A549 (cell line): Measurements from ENCODE around the gene ZSCAN20. TPM values are rescaled to one million over a fixed set of nuclear protein-coding genes. Genes with fewer than 3 reads are reported as not detected.

Experiments
- ATAC-seq, 2 experiments: fragments of 200-7000 bp in 1 of 2; fragments of >200 bp in 1 of 2; cut with Nextera tagmentation in 1 of 2; cut with Tn5 transposase in 1 of 2; 3 replicates each; pipeline versions ENCODE4 v1.8.0 to v1.9.1; 2018 to 2020; ENCODE audit warnings: mild to moderate bottlenecking in 1 of 2, moderate library complexity in 1 of 2
- CTCF ChIA-PET: fragments of 300-600 bp; sonication (Branson Sonifier 250); formaldehyde crosslinking; extraction: SDS; loops from one replicate; lab custom pipeline; 2021; ENCODE audit warnings: antibody characterized with exemption, inconsistent platforms; lab: Yijun Ruan, JAX
- POLR2A ChIA-PET: fragments of 350-600 bp; formaldehyde crosslinking; extraction: SDS; loops from one replicate; lab custom pipeline; 2021; ENCODE audit warnings: antibody characterized with exemption, inconsistent platforms; lab: Yijun Ruan, JAX
- DNase-seq, 2 experiments: peaks; one replicate each; pipeline versions ENCODE4 v3.0.0 to v3.0.0-alpha.2; 2011 to 2016; ENCODE audit warnings: low read depth in 1 of 2, low spot score in 1 of 2
- FAIRE-seq: peaks from 2 replicates; lab custom pipeline; 2011; peaks lifted over from hg19 to GRCh38; lab: Jason Lieb, UNC
- H3K27ac ChIP-seq, 2 experiments: fragments of >200 bp; sonication (Bioruptor Twin); formaldehyde crosslinking; 3 replicates each; pipeline ENCODE4 v1.5.1; 2016 to 2017
- H3K4me1 ChIP-seq: fragments of >200 bp; sonication (Bioruptor Twin); formaldehyde crosslinking; 3 replicates; pipeline ENCODE4 v1.6.1; 2016
- H3K4me2 ChIP-seq: fragments of >200 bp; sonication (Bioruptor Twin); formaldehyde crosslinking; 3 replicates; pipeline ENCODE4 v1.6.1; 2016
- H3K4me3 ChIP-seq: fragments of >200 bp; sonication (Bioruptor Twin); formaldehyde crosslinking; 3 replicates; pipeline ENCODE4 v1.5.1; 2016
- H3K9me3 ChIP-seq: fragments of >200 bp; sonication (Bioruptor Twin); formaldehyde crosslinking; 3 replicates; pipeline ENCODE4 v1.6.1; 2016
- BHLHE40 ChIP-seq: IDR thresholded peaks from 2 replicates; pipeline ENCODE4 v1.6.1; 2012; ENCODE audit warnings: low read depth, low read length, inconsistent platforms
- CBX2 ChIP-seq: fragments of 200-600 bp; sonication (generic); IDR thresholded peaks from 2 replicates; pipeline ENCODE4 v1.6.1; 2016; ENCODE audit warnings: low read depth, mild to moderate bottlenecking, borderline replicate concordance
- CBX8 ChIP-seq: fragments of 200-600 bp; sonication (generic); IDR thresholded peaks from 2 replicates; pipeline ENCODE4 v1.6.1; 2016
- CEBPB ChIP-seq, 2 experiments: fragments of >200 bp in 1 of 2; sonication (Bioruptor Twin) in 1 of 2; formaldehyde crosslinking in 1 of 2; IDR thresholded peaks; 2 replicates each; pipeline ENCODE4 v1.6.1; 2012 to 2016
- CHD2 ChIP-seq: fragments of 150-350 bp; IDR thresholded peaks from 2 replicates; pipeline ENCODE4 v1.6.1; 2014; ENCODE audit warnings: low read length; ENCODE audit not compliant: partially characterized antibody
- EHF ChIP-seq: fragments of 250-450 bp; sonication (Bioruptor Pico); IDR thresholded peaks from 2 replicates; pipeline ENCODE4 v1.5.0; 2020; ENCODE audit warnings: mild to moderate bottlenecking
- EP300 ChIP-seq, 2 experiments: fragments of >200 bp; sonication (Bioruptor Twin); formaldehyde crosslinking; IDR thresholded peaks; 2 replicates in 1 of 2; 3 replicates in 1 of 2; pipeline ENCODE4 v1.6.1; 2016 to 2017
- FOSL2 ChIP-seq, 2 experiments: fragments of 450-650 bp in 1 of 2; fragments of >200 bp in 1 of 2; sonication (Bioruptor Twin) in 1 of 2; formaldehyde crosslinking; IDR thresholded peaks; 2 replicates each; pipeline versions ENCODE4 v1.5.0 to v1.6.1; 2016 to 2020; ENCODE audit warnings: mild to moderate bottlenecking in 1 of 2, moderate library complexity in 1 of 2
- FOXS1 ChIP-seq: fragments of 250-450 bp; sonication (Bioruptor Pico); IDR thresholded peaks from 2 replicates; pipeline ENCODE4 v1.5.0; 2020; ENCODE audit warnings: mild to moderate bottlenecking, moderate library complexity
- HDAC2 ChIP-seq: fragments of 200-600 bp; sonication (generic); IDR thresholded peaks from 2 replicates; pipeline ENCODE4 v1.6.1; 2016
- HOXA7 ChIP-seq: fragments of 250-450 bp; sonication (Bioruptor Pico); IDR thresholded peaks from 2 replicates; pipeline ENCODE4 v1.5.0; 2020; ENCODE audit warnings: mild to moderate bottlenecking, moderate library complexity
- JUNB ChIP-seq: fragments of >200 bp; sonication (Bioruptor Twin); formaldehyde crosslinking; IDR thresholded peaks from 2 replicates; pipeline ENCODE4 v1.6.1; 2016
- KDM1A ChIP-seq: fragments of 200-600 bp; sonication (generic); IDR thresholded peaks from 2 replicates; pipeline ENCODE4 v1.6.1; 2016; ENCODE audit warnings: low read depth, mild to moderate bottlenecking
- MAFK ChIP-seq: fragments of 450-650 bp; IDR thresholded peaks from 2 replicates; pipeline ENCODE4 v1.6.1; 2014; ENCODE audit not compliant: partially characterized antibody
- MAZ ChIP-seq: fragments of 150-350 bp; IDR thresholded peaks from 2 replicates; pipeline ENCODE4 v1.6.1; 2014; ENCODE audit warnings: antibody characterized with exemption, low read depth, low read length, borderline replicate concordance
- NFE2L2 ChIP-seq: fragments of 150-350 bp; conservative IDR thresholded peaks from 2 replicates; pipeline ENCODE4 v1.6.1; 2014; ENCODE audit warnings: low read length
- NPAS2 ChIP-seq: fragments of 250-450 bp; sonication (Bioruptor Pico); IDR thresholded peaks from 2 replicates; pipeline ENCODE4 v1.8.0; 2022; ENCODE audit warnings: mild to moderate bottlenecking, moderate library complexity, borderline replicate concordance
- NR3C1 ChIP-seq: fragments of >200 bp; sonication (Bioruptor Twin); formaldehyde crosslinking; IDR thresholded peaks from 3 replicates; pipeline ENCODE4 v1.6.1; 2017
- PHF8 ChIP-seq: fragments of 200-600 bp; sonication (generic); IDR thresholded peaks from 2 replicates; pipeline ENCODE4 v1.6.1; 2016; ENCODE audit warnings: low read depth, mild to moderate bottlenecking, antibody characterized with exemption, moderate library complexity, borderline replicate concordance
- POLR2A ChIP-seq: IDR thresholded peaks from 2 replicates; pipeline ENCODE4 v1.6.1; 2012; ENCODE audit warnings: mild to moderate bottlenecking, low read length
- RAD21 ChIP-seq, 2 experiments: fragments of >200 bp in 1 of 2; sonication (Bioruptor Twin) in 1 of 2; formaldehyde crosslinking in 1 of 2; IDR thresholded peaks in 1 of 2; conservative IDR thresholded peaks in 1 of 2; 2 replicates in 1 of 2; 3 replicates in 1 of 2; pipeline ENCODE4 v1.6.1; 2012 to 2018; ENCODE audit warnings: inconsistent platforms in 1 of 2
- RCOR1 ChIP-seq: fragments of 150-350 bp; IDR thresholded peaks from 2 replicates; pipeline ENCODE4 v1.6.1; 2014; ENCODE audit warnings: antibody characterized with exemption, low read length, low read depth
- TP53 ChIP-seq: fragments of 250-450 bp; sonication (Bioruptor Pico); IDR thresholded peaks from 2 replicates; pipeline ENCODE4 v1.5.0; 2021; ENCODE audit warnings: mild to moderate bottlenecking, moderate library complexity
- ZC3H11A ChIP-seq: fragments of 450-650 bp; IDR thresholded peaks from 2 replicates; pipeline ENCODE4 v1.6.1; 2014; ENCODE audit warnings: antibody characterized with exemption, mild to moderate bottlenecking
- ZNF302 ChIP-seq: fragments of 250-450 bp; sonication (Bioruptor Pico); IDR thresholded peaks from 2 replicates; pipeline ENCODE4 v1.9.0; 2021; ENCODE audit warnings: inconsistent platforms, mild to moderate bottlenecking, moderate library complexity
- whole genome bisulfite sequencing: methylation state at CpG from one replicate; pipeline ENCODE4 v1.1.6; 2017; ENCODE audit errors: missing lambda C conversion rate; 5-methylcytosine and 5-hydroxymethylcytosine counted together
- polyA plus RNA-seq, 4 experiments: library from polyadenylated mRNA; depleted of rRNA in 3 of 4; stranded (reverse); fragments of >200 nt; fragmentation: RNase III in 1 of 4; extraction: RNeasy Plus Mini Kit Qiagen cat#74134 plus additional on column Dnase treatment in 1 of 4; gene quantifications; 2 replicates in 3 of 4; 3 replicates in 1 of 4; pipeline ENCODE4 v1.2.3, GENCODE V29; 2011 to 2017
- TF ChIP-seq, protein P1 (sequence below): fragments of >200 bp; sonication (Bioruptor Twin); formaldehyde crosslinking; IDR thresholded peaks from 3 replicates; pipeline ENCODE4 v1.6.1; 2016
- TF ChIP-seq, protein P2 (sequence below): fragments of 450-650 bp; IDR thresholded peaks from 2 replicates; pipeline ENCODE4 v1.6.1; 2014; ENCODE audit warnings: antibody characterized with exemption

The ZSCAN20 gene
- polyA plus RNA-seq, 2 of the 4 experiments (the other 2 are of a cell fraction): 1.3 to 1.9 TPM

GRCh38 chr1:33517596-33518250 lies 45.3 kb downstream of the ZSCAN20 start:
- TF ChIP-seq NR3C1 (no peak), NPAS2 (CRISPR knock-in tag) (no peak), CHD2 (no peak), HDAC2 (no peak), HOXA7 (CRISPR knock-in tag) (no peak), POLR2A (no peak), RAD21 (conservative IDR thresholded peaks at IDR 0.05 in 1 of 2, IDR thresholded peaks at IDR 0.05 in 1 of 2) (no peak)
- TF ChIP-seq, all 56 proteins: peak for 0
- FAIRE-seq: no peak
- H3K4me3 ChIP-seq: no peak overlapping the region
- no peaks in the 10 kb centered on the region for H3K9me3 ChIP-seq
- POLR2A ChIA-PET: no interaction called here
- no peak for DNase-seq
- ATAC-seq: no peak
- H3K4me2 ChIP-seq: no peak overlapping the region
- CTCF ChIA-PET: interaction anchor here (1.5 kb wide), 1 partner anchor 116 kb away, joined by 3 read pairs; no protein-coding TSS in a partner anchor
- H3K4me1 ChIP-seq: no peaks in the 10 kb centered on the region
- no peak overlapping the region for H3K27ac ChIP-seq
- 29% methylated on average over 4 of the region's 12 CpGs for WGBS

DNA sequence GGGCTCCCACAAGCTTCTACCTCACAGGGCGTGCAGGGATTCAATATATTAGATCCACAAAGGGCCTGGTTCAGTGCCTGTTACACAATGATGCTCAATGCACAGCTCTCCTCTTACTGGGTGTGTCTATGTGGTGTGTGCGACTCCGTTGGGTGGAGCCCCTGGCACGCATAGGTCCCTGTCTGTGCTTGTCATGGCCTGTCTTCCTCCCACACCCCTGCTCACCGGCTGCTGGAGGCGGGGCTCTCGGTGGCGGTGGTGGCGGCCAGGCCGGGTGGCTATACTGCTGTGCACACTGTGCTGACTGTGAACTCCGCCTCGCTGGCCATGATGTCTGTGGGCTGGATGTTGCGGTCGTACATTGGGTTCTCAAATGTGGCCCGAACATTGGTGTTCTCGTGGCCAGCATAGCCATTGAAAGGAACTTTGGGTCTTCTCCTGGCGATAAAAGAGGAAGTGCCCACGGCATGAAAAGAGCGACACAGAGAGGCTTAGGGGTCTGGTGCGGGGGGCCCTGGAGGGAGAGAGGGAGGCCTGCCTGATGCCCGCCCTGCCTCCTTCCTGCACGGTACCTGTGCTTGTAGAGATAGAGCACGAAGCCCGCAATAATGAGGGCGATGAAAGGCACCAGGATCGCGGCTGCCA lies 46.9 kb downstream of the ZSCAN20 start:
- no peak for DNase-seq
- no peak for ATAC-seq

GRCh38 chr1:33524586-33524985 lies 52.1 kb downstream of the ZSCAN20 start:
- Histone ChIP-seq H3K4me2 (no peak overlapping the region), H3K4me3 (no peak overlapping the region), H3K4me1 (no peaks in the 10 kb centered on the region), H3K27ac (no peak overlapping the region), H3K9me3 (no peaks in the 10 kb centered on the region)
- WGBS: 0% methylated on average over 1 of the region's 3 CpGs
- FAIRE-seq: no peak
- ChIA-PET POLR2A (no interaction called here), CTCF (no interaction called here)
- no peak for TF ChIP-seq CBX2
- TF ChIP-seq BHLHE40: no peak
- TF ChIP-seq TP53 (CRISPR knock-in tag): no peak
- TF ChIP-seq FOXS1 (CRISPR knock-in tag): no peak
- TF ChIP-seq KDM1A: no peak
- no peak for ATAC-seq
- no peak for DNase-seq

More for the DNA sequence above, 46.9 kb downstream of the ZSCAN20 start:
- Histone ChIP-seq H3K4me2 (no peak overlapping the region), H3K9me3 (no peaks in the 10 kb centered on the region)
- TF ChIP-seq, protein P1, sequence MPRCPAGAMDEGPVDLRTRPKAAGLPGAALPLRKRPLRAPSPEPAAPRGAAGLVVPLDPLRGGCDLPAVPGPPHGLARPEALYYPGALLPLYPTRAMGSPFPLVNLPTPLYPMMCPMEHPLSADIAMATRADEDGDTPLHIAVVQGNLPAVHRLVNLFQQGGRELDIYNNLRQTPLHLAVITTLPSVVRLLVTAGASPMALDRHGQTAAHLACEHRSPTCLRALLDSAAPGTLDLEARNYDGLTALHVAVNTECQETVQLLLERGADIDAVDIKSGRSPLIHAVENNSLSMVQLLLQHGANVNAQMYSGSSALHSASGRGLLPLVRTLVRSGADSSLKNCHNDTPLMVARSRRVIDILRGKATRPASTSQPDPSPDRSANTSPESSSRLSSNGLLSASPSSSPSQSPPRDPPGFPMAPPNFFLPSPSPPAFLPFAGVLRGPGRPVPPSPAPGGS: no peak
- TF ChIP-seq ZNF302 (CRISPR knock-in tag) (no peak), CBX8 (no peak), RAD21 (conservative IDR thresholded peaks at IDR 0.05 in 1 of 2, IDR thresholded peaks at IDR 0.05 in 1 of 2) (no peak), FOSL2 (IDR thresholded peaks at IDR 0.05) (no peak), FOSL2 (CRISPR knock-in tag; IDR thresholded peaks at IDR 0.05) (no peak), CEBPB (IDR thresholded peaks at IDR 0.05) (no peak), EHF (CRISPR knock-in tag) (no peak), POLR2A (no peak), EP300 (IDR thresholded peaks at IDR 0.05) (no peak), MAFK (no peak), ZC3H11A (no peak), MAZ (no peak), CHD2 (no peak), NFE2L2 (no peak), HDAC2 (no peak), RCOR1 (no peak), TP53 (CRISPR knock-in tag) (no peak), PHF8 (no peak), JUNB (no peak)
- TF ChIP-seq, protein P2, sequence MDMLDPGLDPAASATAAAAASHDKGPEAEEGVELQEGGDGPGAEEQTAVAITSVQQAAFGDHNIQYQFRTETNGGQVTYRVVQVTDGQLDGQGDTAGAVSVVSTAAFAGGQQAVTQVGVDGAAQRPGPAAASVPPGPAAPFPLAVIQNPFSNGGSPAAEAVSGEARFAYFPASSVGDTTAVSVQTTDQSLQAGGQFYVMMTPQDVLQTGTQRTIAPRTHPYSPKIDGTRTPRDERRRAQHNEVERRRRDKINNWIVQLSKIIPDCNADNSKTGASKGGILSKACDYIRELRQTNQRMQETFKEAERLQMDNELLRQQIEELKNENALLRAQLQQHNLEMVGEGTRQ: no peak
- TF ChIP-seq, all 56 proteins: peak for 0
- ChIA-PET CTCF (interaction anchor here (0.6 to 1.5 kb wide), 2 partner anchors 114 to 1412 kb away, joined by 3 to 5 read pairs; no protein-coding TSS in a partner anchor), POLR2A (no interaction called here)
- WGBS: 65% methylated on average over 20 of the region's 27 CpGs
- Histone ChIP-seq H3K4me1 (no peaks in the 10 kb centered on the region), H3K27ac (no peak overlapping the region), H3K4me3 (no peak overlapping the region)
- FAIRE-seq: no peak
